ENCODE measurements around the gene GABRD.

Gene GABRD

GRCh38 chr1:2018217-2019171 is 651 bp upstream of the GABRD start:
- no peak for DNase-seq

- DNase-seq, result no peak
Measured at GRCh38 chr1:2019571-2020309, 595 bp downstream of the GABRD start.

GRCh38 chr1:2020310-2020655 is 1.1 kb downstream of the GABRD start:
- DNase-seq, result no peak

- no peak for DNase-seq
Measured at GRCh38 chr1:2021550-2021949, 2.4 kb downstream of the GABRD start.

GRCh38 chr1:2022063-2022770 is 3.1 kb downstream of the GABRD start:
- DNase-seq, result no peak

GRCh38 chr1:2023187-2023586 is 4.0 kb downstream of the GABRD start:
- no peak for DNase-seq

GRCh38 chr1:2024451-2024850 is 5.3 kb downstream of the GABRD start:
- no peak for DNase-seq

- DNase-seq, result no peak
Measured at GRCh38 chr1:2024887-2025286, 5.7 kb downstream of the GABRD start.

GRCh38 chr1:2025491-2025981 is 6.4 kb downstream of the GABRD start:
- no peak for DNase-seq

GRCh38 chr1:2027961-2028583 is 8.9 kb downstream of the GABRD start:
- no peak for DNase-seq

- DNase-seq, result no peak
Measured at GRCh38 chr1:2028870-2029560, 9.9 kb downstream of the GABRD start.

- DNase-seq, result no peak
Measured at GRCh38 chr1:2029561-2029960, 10.4 kb downstream of the GABRD start.

- DNase-seq, result no peak
Measured at GRCh38 chr1:2030076-2030871, 11.1 kb downstream of the GABRD start.

GRCh38 chr1:2031546-2032540 is 12.7 kb downstream of the GABRD start:
- no peak for DNase-seq

- DNase-seq, result no peak
Measured at GRCh38 chr1:2032737-2033136, 13.6 kb downstream of the GABRD start.

GRCh38 chr1:2033165-2033564 is 14.0 kb downstream of the GABRD start:
- DNase-seq, result no peak

GRCh38 chr1:2036287-2036686 is 17.1 kb downstream of the GABRD start:
- DNase-seq, result no peak

- DNase-seq, result no peak
Measured at GRCh38 chr1:2037314-2037979, 18.3 kb downstream of the GABRD start.

GRCh38 chr1:2038229-2038628 is 19.1 kb downstream of the GABRD start:
- DNase-seq, result no peak

Data from CD4-positive, alpha-beta T cell treated with Interleukin-4 for 4 hours (primary cell).